Epithelial cell of prostate (primary cell): ENCODE data around the gene EPHB3.
"Not testable (repeated sequence)": the region's sequence is repeated elsewhere in the genome, so short reads cannot be mapped to it uniquely, and the experiment has no call there.

Experiments
- DNase-seq: peaks from one replicate; pipeline ENCODE4 v3.0.0-alpha.2; 2011; ENCODE audit warnings: low read depth, low spot score
- H3K27ac ChIP-seq: fragments of 450-650 bp; 2 replicates; pipeline ENCODE4 v1.5.1; 2017; ENCODE audit warnings: mild to moderate bottlenecking

The EPHB3 gene

DNA sequence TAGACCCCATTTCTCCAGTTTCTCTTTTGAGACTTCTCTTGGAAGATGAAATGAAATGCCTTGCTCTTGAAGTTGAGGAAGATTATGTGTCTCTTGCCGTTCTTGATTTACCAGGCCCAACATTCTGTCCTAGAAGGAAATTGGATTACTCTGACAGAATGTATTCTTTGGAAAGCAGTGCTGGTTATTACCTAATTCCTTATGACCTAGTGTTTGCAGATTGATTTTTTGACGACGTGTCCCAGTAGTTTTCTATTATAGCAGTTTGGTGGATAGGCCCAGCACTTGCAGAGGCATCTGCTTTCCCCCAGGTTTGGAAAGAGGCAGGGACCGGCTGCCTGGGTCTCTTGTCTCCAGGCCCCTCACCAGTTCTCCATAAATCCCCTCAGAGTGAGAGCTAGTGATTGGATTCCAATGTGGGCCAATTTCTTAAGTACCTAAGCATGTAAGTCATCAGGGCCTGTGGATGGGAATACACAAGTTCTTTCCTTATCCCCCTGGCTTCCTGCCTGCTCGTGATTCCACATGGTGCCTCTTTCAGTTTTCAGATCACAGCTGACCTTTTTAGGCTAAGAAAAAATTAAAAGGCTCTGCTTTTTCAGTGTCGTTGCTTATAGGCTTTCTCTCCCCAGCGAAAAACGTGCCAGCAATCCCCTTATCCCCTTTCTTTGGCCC is 50.2 kb downstream of the EPHB3 start:
- DNase-seq: no peak

DNA sequence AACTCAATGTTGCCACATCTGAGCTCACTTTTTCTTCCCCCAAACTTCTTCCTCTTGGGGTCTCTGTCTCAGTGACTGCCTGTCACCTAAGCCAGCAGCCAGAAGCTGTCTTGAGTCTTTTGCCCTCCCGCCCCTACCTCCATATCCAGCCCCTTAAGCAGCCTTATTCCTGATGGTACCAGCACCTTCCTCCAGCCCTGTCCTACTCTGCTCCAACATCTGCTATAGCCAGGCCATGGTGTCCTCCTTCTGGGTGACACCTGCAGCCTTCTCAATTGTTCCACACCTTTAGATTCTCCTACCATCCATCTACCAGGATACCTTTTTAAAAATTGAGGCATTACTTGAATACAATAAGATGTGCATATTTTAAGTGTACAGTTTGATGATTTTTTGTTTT is 53.8 kb downstream of the EPHB3 start:
- H3K27ac ChIP-seq: no peak overlapping the region
- DNase-seq: no peak

More for the DNA sequence above, 50.2 kb downstream of the EPHB3 start:
- H3K27ac ChIP-seq: no peak overlapping the region

DNA sequence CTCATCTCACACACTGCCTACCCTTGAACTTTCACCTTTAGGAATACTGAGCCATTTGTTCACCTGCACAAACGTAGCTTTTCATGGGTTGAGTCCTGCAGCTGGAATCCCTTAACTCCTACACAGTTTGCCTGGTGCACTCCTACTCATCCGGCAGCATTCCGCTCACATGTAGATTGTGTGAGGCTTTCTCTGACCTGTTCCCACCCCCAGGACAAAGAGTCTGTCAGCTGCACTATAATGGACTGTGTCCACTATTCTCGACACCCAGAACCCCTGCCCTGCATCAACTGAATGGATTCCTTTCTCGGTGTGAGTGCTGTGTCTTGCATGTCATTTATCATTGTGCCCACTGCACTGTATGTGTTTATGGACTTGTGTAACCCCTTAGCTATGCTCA is 54.9 kb downstream of the EPHB3 start:
- DNase-seq: no peak
- H3K27ac ChIP-seq: no peak overlapping the region

GRCh38 chr3:184617306-184617705 is 55.7 kb downstream of the EPHB3 start:
- not testable (repeated sequence) for DNase-seq, H3K27ac ChIP-seq

- no peak for DNase-seq
- no peak overlapping the region for H3K27ac ChIP-seq
Measured at GRCh38 chr3:184618811-184619210, 57.2 kb downstream of the EPHB3 start.

DNA sequence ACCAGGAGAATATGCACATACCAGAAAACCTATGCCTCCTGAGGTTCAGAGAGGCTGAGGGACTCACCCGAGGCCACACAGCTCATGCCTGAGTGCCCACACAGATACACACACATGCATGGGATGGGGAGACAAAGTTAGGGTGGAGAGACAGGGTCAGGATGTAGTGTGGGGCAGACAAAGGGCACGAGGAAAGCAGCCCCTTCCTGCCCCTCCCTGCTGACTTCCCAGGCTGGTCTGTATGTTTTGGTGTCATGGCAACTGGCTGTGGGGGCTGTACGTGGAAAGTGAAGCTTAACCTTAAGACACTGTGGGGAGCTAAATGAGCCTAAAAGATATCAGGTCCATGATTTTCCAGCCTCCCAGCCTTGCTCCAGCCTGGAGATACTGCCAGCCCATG is 57.8 kb downstream of the EPHB3 start:
- no peak for DNase-seq
- no peak overlapping the region for H3K27ac ChIP-seq

DNA sequence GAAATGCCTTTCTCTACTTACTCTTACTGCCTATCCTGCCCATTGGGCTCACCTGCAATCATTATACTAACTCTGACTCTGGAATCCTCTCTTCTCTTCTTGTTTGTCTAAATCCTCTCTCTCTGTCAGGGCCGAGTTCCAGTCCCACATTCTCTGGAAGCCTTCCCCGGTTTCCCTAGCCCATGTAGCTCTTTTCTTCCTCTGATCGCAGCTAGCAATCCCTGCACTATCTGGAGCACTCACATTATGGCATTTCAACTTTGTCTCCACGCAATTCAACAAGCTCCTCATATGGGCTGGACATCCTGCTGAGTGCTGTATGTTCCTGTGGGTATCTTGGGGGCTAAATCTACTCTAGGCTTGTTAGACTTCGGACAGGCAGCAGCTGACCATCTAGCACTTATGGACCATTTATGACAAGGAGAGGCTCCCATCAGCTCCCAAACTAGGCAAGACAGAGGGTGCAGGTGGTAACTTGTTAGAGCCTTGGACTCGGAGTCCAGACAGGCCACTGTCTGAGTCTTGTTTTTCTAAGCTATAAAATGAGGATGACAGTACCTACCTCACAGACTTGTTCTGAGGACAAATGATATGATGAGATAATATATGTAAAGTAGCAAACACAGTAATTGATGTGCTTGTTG is 58.3 kb downstream of the EPHB3 start:
- peak; percentile 54 for DNase-seq
- peak overlapping the region; percentile 46 for H3K27ac ChIP-seq

DNA sequence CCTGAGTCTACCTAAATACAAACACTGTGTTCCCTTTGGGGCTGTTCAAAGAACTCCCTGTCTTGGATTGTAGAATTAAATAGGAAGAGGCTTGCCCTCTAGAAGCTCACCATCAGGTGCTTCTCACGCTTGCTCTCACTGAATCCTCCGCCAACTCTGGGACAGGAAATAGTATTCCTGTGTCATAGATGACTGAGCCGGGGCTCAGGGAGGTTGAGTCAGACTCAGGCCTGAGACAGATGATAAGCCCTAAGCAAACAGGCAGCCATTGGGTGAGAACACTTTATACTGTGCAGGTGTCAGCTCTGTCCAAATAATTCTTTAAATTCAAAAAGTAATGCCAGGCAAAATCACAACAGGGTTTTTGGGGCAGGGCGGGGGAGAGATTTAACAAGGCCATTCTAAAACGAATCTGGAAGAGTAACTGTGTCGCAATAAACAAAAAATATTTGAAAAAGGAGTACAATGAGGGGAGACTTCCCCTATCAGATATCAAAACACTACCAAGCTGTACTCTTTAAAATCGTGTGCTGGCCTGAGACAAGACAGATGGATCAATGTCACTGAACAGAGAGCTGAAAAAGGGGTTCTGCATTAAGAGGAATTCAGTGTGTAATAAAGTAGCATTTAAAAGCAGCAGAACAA is 59.0 kb downstream of the EPHB3 start:
- DNase-seq: peak; percentile 64
- H3K27ac ChIP-seq: peak overlapping the region; percentile 46

- not testable (repeated sequence) for DNase-seq, H3K27ac ChIP-seq
Measured at GRCh38 chr3:184622156-184622555, 60.6 kb downstream of the EPHB3 start.

DNA sequence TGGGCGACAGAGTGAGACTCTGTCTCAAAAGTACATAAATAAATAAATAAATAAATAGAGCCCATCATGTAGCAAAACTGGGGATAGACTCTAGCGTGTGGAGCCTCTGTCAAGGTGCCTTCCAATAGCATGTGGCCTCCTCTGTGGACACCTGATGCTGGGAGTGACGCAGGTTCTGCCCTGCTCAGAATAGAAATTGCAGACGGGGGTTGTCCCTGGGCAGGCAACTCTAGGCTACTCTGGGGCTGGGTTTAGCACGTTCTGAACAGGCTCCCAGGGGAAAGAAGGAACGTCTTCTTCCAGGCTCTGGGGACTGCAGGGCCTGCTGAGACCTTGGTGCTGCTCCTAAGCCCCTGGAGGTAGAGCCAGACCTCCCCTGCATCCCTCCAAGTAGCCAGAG is 65.3 kb downstream of the EPHB3 start:
- H3K27ac ChIP-seq: no peak overlapping the region
- DNase-seq: no peak

GRCh38 chr3:184629555-184630160 is 68.1 kb downstream of the EPHB3 start:
- no peak overlapping the region for H3K27ac ChIP-seq
- no peak for DNase-seq

- no peak for DNase-seq
- H3K27ac ChIP-seq: no peak overlapping the region
Measured at GRCh38 chr3:184630861-184631471, 69.4 kb downstream of the EPHB3 start.

DNA sequence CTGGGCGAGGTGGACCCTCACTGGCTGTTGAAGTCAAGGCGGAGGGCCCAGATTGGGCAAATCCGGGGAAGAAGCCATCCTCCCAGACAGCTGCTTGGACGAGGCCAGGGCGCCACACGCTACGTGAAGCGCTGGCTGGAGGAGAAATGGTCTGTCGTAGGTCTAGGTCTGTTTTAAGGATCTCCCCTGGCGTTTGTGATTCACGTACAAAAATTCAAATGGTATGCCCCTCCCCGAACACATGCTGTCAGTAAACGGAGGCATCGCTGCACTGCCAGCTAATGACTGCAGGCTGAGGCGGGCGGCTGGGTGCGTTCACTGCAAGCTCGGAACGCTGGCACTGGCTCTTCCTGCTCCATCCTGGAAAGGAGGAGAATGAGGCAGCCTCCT is 69.9 kb downstream of the EPHB3 start:
- DNase-seq: no peak
- no peak overlapping the region for H3K27ac ChIP-seq
